Neural cell (in vitro differentiated cells): Measurements from ENCODE around the gene RSPO4. TPM values are rescaled to one million over a fixed set of nuclear protein-coding genes. Genes with fewer than 3 reads are reported as not detected.
"Not testable (repeated sequence)": the region's sequence is repeated elsewhere in the genome, so short reads cannot be mapped to it uniquely, and the experiment has no call there.

Experiments used
- H2AFZ ChIP-seq: fragments of 200-600, 300-800 bp; sonication (generic), shearing (Covaris generic); 2 replicates; pipeline ENCODE4 v1.6.0; 2014; ENCODE audit warnings: low read depth, mild to moderate bottlenecking, antibody characterized with exemption, low read length, moderate library complexity
- H3F3A ChIP-seq: fragments of 200-600 bp; shearing (Covaris generic); 2 replicates; pipeline ENCODE4 v1.6.1; 2016; ENCODE audit warnings: mild to moderate bottlenecking, moderate library complexity, mixed read lengths, antibody characterized with exemption, low read length; ENCODE audit not compliant: insufficient read depth, poor library complexity, severe bottlenecking
- H3K27ac ChIP-seq: fragments of 200-600, 300-800 bp; sonication (generic), shearing (Covaris generic); 2 replicates; pipeline ENCODE4 v1.5.1; 2014; ENCODE audit warnings: mild to moderate bottlenecking, low read length, moderate library complexity
- H3K27me3 ChIP-seq: fragments of 300-800, 200-600 bp; sonication (generic), shearing (Covaris generic); 2 replicates; pipeline ENCODE4 v1.6.0; 2014; ENCODE audit warnings: mild to moderate bottlenecking, low read depth, low read length, moderate library complexity; ENCODE audit not compliant: insufficient read depth
- H3K36me3 ChIP-seq: fragments of 300-800, 200-600 bp; sonication (generic), shearing (Covaris generic); 2 replicates; pipeline ENCODE4 v1.5.1; 2014; ENCODE audit warnings: mild to moderate bottlenecking, antibody characterized with exemption, low read length, moderate library complexity; ENCODE audit not compliant: insufficient read depth
- H3K4me2 ChIP-seq: fragments of 300-800, 200-600 bp; sonication (generic), shearing (Covaris generic); 2 replicates; pipeline ENCODE4 v1.6.0; 2014; ENCODE audit warnings: mild to moderate bottlenecking, low read length
- H3K4me3 ChIP-seq: fragments of 300-800, 200-600 bp; sonication (generic), shearing (Covaris generic); 2 replicates; pipeline ENCODE4 v1.5.1; 2014; ENCODE audit warnings: mild to moderate bottlenecking, low read length, moderate library complexity
- H3K79me2 ChIP-seq: fragments of 200-600 bp; shearing (Covaris generic); replicated peaks from 2 replicates; pipeline ENCODE4 v1.6.0; 2014; ENCODE audit warnings: mild to moderate bottlenecking, low read length, moderate library complexity; ENCODE audit not compliant: insufficient read depth
- H3K9ac ChIP-seq: fragments of 300-800, 200-600 bp; sonication (generic), shearing (Covaris generic); 2 replicates; pipeline ENCODE4 v1.6.1; 2016; ENCODE audit warnings: mild to moderate bottlenecking, low read length, mixed read lengths
- H3K9me2 ChIP-seq: fragments of 200-600 bp; shearing (Covaris generic); 2 replicates; pipeline ENCODE4 v1.6.1; 2016; ENCODE audit warnings: mild to moderate bottlenecking, low read length, mixed read lengths; ENCODE audit not compliant: insufficient read depth
- H3K9me3 ChIP-seq: fragments of 200-600, 300-800 bp; sonication (generic), shearing (Covaris generic); 2 replicates; pipeline ENCODE4 v1.6.1; 2016; ENCODE audit warnings: mild to moderate bottlenecking, mixed run types, low read length, moderate library complexity, mixed read lengths
- H4K20me1 ChIP-seq: fragments of 200-600 bp; shearing (Covaris generic); 2 replicates; pipeline ENCODE4 v1.6.1; 2016; ENCODE audit warnings: mild to moderate bottlenecking, mixed run types; ENCODE audit not compliant: insufficient read depth
- EP300 ChIP-seq: fragments of 450-650 bp; conservative IDR thresholded peaks from 2 replicates; pipeline ENCODE4 v1.6.1; 2014; ENCODE audit warnings: antibody characterized with exemption, mild to moderate bottlenecking, moderate library complexity; ENCODE audit not compliant: poor library complexity, severe bottlenecking
- EZH2 ChIP-seq: fragments of 200-600, 300-800 bp; shearing (Covaris generic), sonication (generic); IDR thresholded peaks from 2 replicates; pipeline ENCODE4 v1.6.1; 2014; ENCODE audit warnings: antibody characterized with exemption, low read length, borderline replicate concordance, mild to moderate bottlenecking; ENCODE audit not compliant: insufficient read depth, poor library complexity, severe bottlenecking
- MXI1 ChIP-seq: fragments of 450-650 bp; conservative IDR thresholded peaks from 2 replicates; pipeline ENCODE4 v1.6.1; 2014; ENCODE audit warnings: antibody characterized with exemption, mild to moderate bottlenecking; ENCODE audit not compliant: poor library complexity, severe bottlenecking
- POLR2AphosphoS5 ChIP-seq: IDR thresholded peaks from 2 replicates; pipeline ENCODE4 v1.6.1; 2012
- REST ChIP-seq: IDR thresholded peaks from 2 replicates; pipeline ENCODE4 v1.6.1; 2012; ENCODE audit warnings: borderline replicate concordance
- SMC3 ChIP-seq: fragments of 450-650 bp; conservative IDR thresholded peaks from 2 replicates; pipeline ENCODE4 v1.6.1; 2014; ENCODE audit warnings: antibody characterized with exemption, mild to moderate bottlenecking, moderate library complexity; ENCODE audit not compliant: poor library complexity
- TAF1 ChIP-seq: IDR thresholded peaks from 2 replicates; pipeline ENCODE4 v1.6.1; 2012; ENCODE audit warnings: low read depth
- polyA plus RNA-seq: library from polyadenylated mRNA; depleted of rRNA; stranded (reverse); fragments of >200 nt; gene quantifications from 2 replicates; pipeline ENCODE4 v1.2.3, GENCODE V29; 2014
- TF ChIP-seq, protein P1 (sequence below): fragments of 450-650 bp; IDR thresholded peaks from 2 replicates; pipeline ENCODE4 v1.5.1; 2014; ENCODE audit warnings: antibody characterized with exemption, mild to moderate bottlenecking, moderate library complexity; ENCODE audit not compliant: poor library complexity, severe bottlenecking

RSPO4 gene
- polyA plus RNA-seq, 1 donor from 2014 or later, result 0.19 TPM

GRCh38 chr20:1029980-1030379 lies 27.9 kb upstream of the RSPO4 start:
- no peak overlapping the region for H3K4me3 ChIP-seq
- no peaks in the 10 kb centered on the region for H4K20me1 ChIP-seq
- H3K9me3 ChIP-seq, result no peaks in the 10 kb centered on the region
- TF ChIP-seq SMC3 (no peak), EP300 (no peak), MXI1 (no peak)
- TF ChIP-seq, protein P1, sequence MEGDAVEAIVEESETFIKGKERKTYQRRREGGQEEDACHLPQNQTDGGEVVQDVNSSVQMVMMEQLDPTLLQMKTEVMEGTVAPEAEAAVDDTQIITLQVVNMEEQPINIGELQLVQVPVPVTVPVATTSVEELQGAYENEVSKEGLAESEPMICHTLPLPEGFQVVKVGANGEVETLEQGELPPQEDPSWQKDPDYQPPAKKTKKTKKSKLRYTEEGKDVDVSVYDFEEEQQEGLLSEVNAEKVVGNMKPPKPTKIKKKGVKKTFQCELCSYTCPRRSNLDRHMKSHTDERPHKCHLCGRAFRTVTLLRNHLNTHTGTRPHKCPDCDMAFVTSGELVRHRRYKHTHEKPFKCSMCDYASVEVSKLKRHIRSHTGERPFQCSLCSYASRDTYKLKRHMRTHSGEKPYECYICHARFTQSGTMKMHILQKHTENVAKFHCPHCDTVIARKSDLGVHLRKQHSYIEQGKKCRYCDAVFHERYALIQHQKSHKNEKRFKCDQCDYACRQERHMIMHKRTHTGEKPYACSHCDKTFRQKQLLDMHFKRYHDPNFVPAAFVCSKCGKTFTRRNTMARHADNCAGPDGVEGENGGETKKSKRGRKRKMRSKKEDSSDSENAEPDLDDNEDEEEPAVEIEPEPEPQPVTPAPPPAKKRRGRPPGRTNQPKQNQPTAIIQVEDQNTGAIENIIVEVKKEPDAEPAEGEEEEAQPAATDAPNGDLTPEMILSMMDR, result no peak
- H3K27ac ChIP-seq, result no peak overlapping the region
- H3K9ac ChIP-seq, result no peak overlapping the region
- no peaks in the 10 kb centered on the region for H3K79me2 ChIP-seq
- H3K27me3 ChIP-seq, result no peaks in the 10 kb centered on the region
- H3K36me3 ChIP-seq, result no peaks in the 10 kb centered on the region
- no peak overlapping the region for H3K4me2 ChIP-seq
- no peaks in the 10 kb centered on the region for H3F3A ChIP-seq
- no peaks in the 10 kb centered on the region for H3K9me2 ChIP-seq
- H2AFZ ChIP-seq, result no peak overlapping the region

GRCh38 chr20:1026214-1026613 lies 24.1 kb upstream of the RSPO4 start:
- H2AFZ ChIP-seq, H3K27ac ChIP-seq, H3K4me3 ChIP-seq, H3K9me3 ChIP-seq, H3K9ac ChIP-seq, H3K27me3 ChIP-seq, H3K4me2 ChIP-seq, H3F3A ChIP-seq, H3K36me3 ChIP-seq, H3K9me2 ChIP-seq, H3K79me2 ChIP-seq, H4K20me1 ChIP-seq: not testable (repeated sequence)

- Histone ChIP-seq H3K4me2 (no peak overlapping the region), H2AFZ (no peak overlapping the region), H3K79me2 (no peaks in the 10 kb centered on the region), H3K9me3 (no peaks in the 10 kb centered on the region), H3K36me3 (no peaks in the 10 kb centered on the region), H3K4me3 (no peak overlapping the region), H3K9ac (no peak overlapping the region), H4K20me1 (no peaks in the 10 kb centered on the region), H3K9me2 (no peaks in the 10 kb centered on the region), H3K27me3 (no peaks in the 10 kb centered on the region), H3F3A (no peaks in the 10 kb centered on the region), H3K27ac (no peak overlapping the region)
- TF ChIP-seq REST (no peak), TAF1 (no peak), EZH2 (no peak), POLR2AphosphoS5 (no peak), EP300 (no peak), MXI1 (no peak)
- TF ChIP-seq, protein P1, result no peak
Observed at GRCh38 chr20:1022871-1023270, 20.8 kb upstream of the RSPO4 start.
